Esophagus squamous epithelium (tissue), 4 donors: Measurements from ENCODE around the gene ARRDC2.
"Not testable (repeated sequence)": the region's sequence is repeated elsewhere in the genome, so short reads cannot be mapped to it uniquely, and the experiment has no call there.

Experiments
- POLR2A ChIP-seq, 4 donors: fragments of 450-650 bp; IDR thresholded peaks; one replicate each; pipeline ENCODE4 v1.6.1; 2017; ENCODE audit warnings: antibody characterized with exemption in 4 of 4, mild to moderate bottlenecking in 4 of 4, moderate library complexity in 3 of 4
- TF ChIP-seq, protein P1 (sequence below), 6 experiments: fragments of 450-650 bp in 4 of 6; fragments of 200-600 bp in 2 of 6; sonication (generic) in 2 of 6; IDR thresholded peaks; one replicate each; pipeline ENCODE4 v1.5.1; 2016 to 2019; ENCODE audit warnings: antibody characterized with exemption in 6 of 6, mild to moderate bottlenecking in 4 of 6, moderate library complexity in 4 of 6

DNA sequence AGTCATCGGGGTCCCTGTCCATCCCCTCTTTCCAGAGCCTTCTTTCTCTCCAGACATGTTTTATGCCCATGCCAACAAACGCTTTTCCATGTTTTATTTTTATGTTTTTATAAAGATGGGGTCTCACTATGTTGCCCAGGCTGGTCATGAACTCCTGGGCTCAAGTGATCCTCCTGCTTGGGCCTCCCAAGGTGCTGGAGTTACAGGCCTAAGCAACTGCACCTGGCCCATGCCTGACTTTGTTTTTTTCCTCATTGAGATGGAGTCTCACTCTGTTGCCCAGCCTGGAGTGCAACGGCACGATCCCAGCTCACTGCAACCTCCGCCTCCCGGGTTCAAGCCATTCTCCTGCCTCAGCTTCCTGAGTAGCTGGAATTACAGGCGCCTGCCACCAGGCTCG lies 21.4 kb upstream of the ARRDC2 start:
- TF ChIP-seq, protein P1, sequence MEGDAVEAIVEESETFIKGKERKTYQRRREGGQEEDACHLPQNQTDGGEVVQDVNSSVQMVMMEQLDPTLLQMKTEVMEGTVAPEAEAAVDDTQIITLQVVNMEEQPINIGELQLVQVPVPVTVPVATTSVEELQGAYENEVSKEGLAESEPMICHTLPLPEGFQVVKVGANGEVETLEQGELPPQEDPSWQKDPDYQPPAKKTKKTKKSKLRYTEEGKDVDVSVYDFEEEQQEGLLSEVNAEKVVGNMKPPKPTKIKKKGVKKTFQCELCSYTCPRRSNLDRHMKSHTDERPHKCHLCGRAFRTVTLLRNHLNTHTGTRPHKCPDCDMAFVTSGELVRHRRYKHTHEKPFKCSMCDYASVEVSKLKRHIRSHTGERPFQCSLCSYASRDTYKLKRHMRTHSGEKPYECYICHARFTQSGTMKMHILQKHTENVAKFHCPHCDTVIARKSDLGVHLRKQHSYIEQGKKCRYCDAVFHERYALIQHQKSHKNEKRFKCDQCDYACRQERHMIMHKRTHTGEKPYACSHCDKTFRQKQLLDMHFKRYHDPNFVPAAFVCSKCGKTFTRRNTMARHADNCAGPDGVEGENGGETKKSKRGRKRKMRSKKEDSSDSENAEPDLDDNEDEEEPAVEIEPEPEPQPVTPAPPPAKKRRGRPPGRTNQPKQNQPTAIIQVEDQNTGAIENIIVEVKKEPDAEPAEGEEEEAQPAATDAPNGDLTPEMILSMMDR (IDR thresholded peaks at IDR 0.05): not testable (repeated sequence)
- not testable (repeated sequence) for TF ChIP-seq POLR2A (IDR thresholded peaks at IDR 0.05)
